H1 (cell line): ENCODE data around the gene SUCNR1. TPM values are rescaled to one million over a fixed set of nuclear protein-coding genes. Genes with fewer than 3 reads are reported as not detected.

Experiments used
- CTCF ChIA-PET: fragments of 300-600 bp; sonication (Branson Sonifier 250); formaldehyde crosslinking; loops from one replicate; lab custom pipeline; 2021; ENCODE audit not compliant: partially characterized antibody; lab: Charles Lee
- POLR2A ChIA-PET: fragments of 300-600 bp; sonication (Branson Sonifier 250); formaldehyde crosslinking; loops from one replicate; lab custom pipeline; 2021; ENCODE audit warnings: inconsistent platforms; ENCODE audit not compliant: partially characterized antibody; lab: Charles Lee
- DNase-seq, 2 experiments: peaks; one replicate each; pipeline versions ENCODE4 v3.0.0 to v3.0.0-alpha.2; 2010 to 2022; ENCODE audit warnings: low spot score in 2 of 2, low read depth in 1 of 2, mixed read lengths in 1 of 2
- FAIRE-seq: peaks from 2 replicates; lab custom pipeline; 2011; peaks lifted over from hg19 to GRCh38; lab: Jason Lieb, UNC
- H2AFZ ChIP-seq: 2 replicates; pipeline ENCODE4 v1.8.1; 2012; ENCODE audit warnings: low read length, inconsistent platforms
- H2AK5ac ChIP-seq: 2 replicates; pipeline ENCODE4 v1.6.1; 2013; ENCODE audit warnings: low read depth, low read length
- H2BK120ac ChIP-seq: replicated peaks from 2 replicates; pipeline ENCODE3; 2013; ENCODE audit warnings: low read depth, low read length, inconsistent platforms
- H2BK12ac ChIP-seq: 2 replicates; pipeline ENCODE4 v1.6.1; 2013; ENCODE audit warnings: low read depth, low read length
- H2BK15ac ChIP-seq: 2 replicates; pipeline ENCODE4 v1.6.1; 2013; ENCODE audit warnings: low read length
- H2BK20ac ChIP-seq: 2 replicates; pipeline ENCODE4 v1.6.1; 2013; ENCODE audit warnings: low read length
- H2BK5ac ChIP-seq: 2 replicates; pipeline ENCODE4 v1.6.1; 2013; ENCODE audit warnings: low read depth, low read length
- H3K14ac ChIP-seq: 2 replicates; pipeline ENCODE4 v1.6.1; 2013; ENCODE audit warnings: inconsistent platforms; ENCODE audit not compliant: insufficient read length
- H3K18ac ChIP-seq: 2 replicates; pipeline ENCODE4 v1.6.1; 2013; ENCODE audit warnings: low read length; ENCODE audit errors: extremely low read depth
- H3K23ac ChIP-seq: 2 replicates; pipeline ENCODE4 v1.6.1; 2013; ENCODE audit warnings: inconsistent platforms; ENCODE audit not compliant: insufficient read length
- H3K23me2 ChIP-seq: 2 replicates; pipeline ENCODE4 v1.6.1; 2013; ENCODE audit warnings: low read depth, low read length
- H3K27ac ChIP-seq: 2 replicates; pipeline ENCODE4 v1.6.1; 2011; ENCODE audit warnings: low read depth, low read length, inconsistent platforms
- H3K27me3 ChIP-seq, 4 experiments: replicated peaks in 1 of 4; 1 replicate in 1 of 4; 2 replicates in 3 of 4; pipeline versions ENCODE4 v1.6.1 to v1.8.1; 2011 to 2013; ENCODE audit warnings: low read length in 3 of 4, mild to moderate bottlenecking in 3 of 4, inconsistent platforms in 2 of 4, mixed read lengths in 2 of 4, moderate library complexity in 1 of 4; ENCODE audit not compliant: control insufficient read depth in 3 of 4, insufficient read depth in 3 of 4; ENCODE audit errors: extremely low read depth in 1 of 4
- H3K36me3 ChIP-seq, 4 experiments: 2 replicates each; pipeline versions ENCODE4 v1.6.1 to v1.8.1; 2011 to 2013; ENCODE audit warnings: mild to moderate bottlenecking in 4 of 4, low read length in 3 of 4, moderate library complexity in 2 of 4, control low read depth in 1 of 4, inconsistent platforms in 1 of 4; ENCODE audit not compliant: insufficient read depth in 4 of 4, control insufficient read depth in 2 of 4
- H3K4ac ChIP-seq: replicated peaks from 2 replicates; pipeline ENCODE3; 2013; ENCODE audit warnings: low read length, low read depth, mixed read lengths, inconsistent platforms; ENCODE audit not compliant: insufficient read length
- H3K4me1 ChIP-seq, 4 experiments: replicated peaks in 1 of 4; 1 replicate in 1 of 4; 2 replicates in 3 of 4; pipeline versions ENCODE4 v1.6.1 to v1.8.1; 2011 to 2013; ENCODE audit warnings: low read length in 3 of 4, inconsistent platforms in 2 of 4, mixed read lengths in 1 of 4; ENCODE audit not compliant: insufficient read depth in 4 of 4, control insufficient read depth in 3 of 4
- H3K4me2 ChIP-seq, 2 experiments: 2 replicates each; pipeline versions ENCODE4 v1.6.1 to v1.8.1; 2011 to 2013; ENCODE audit warnings: low read depth in 2 of 2, low read length in 2 of 2, control low read depth in 1 of 2, inconsistent platforms in 1 of 2, mild to moderate bottlenecking in 1 of 2; ENCODE audit not compliant: insufficient read depth in 1 of 2
- H3K4me3 ChIP-seq, 4 experiments: fragments of 200-600, 300-600 bp in 1 of 4; sonication (generic), shearing (Covaris generic), sonication (Bioruptor Twin) in 1 of 4; 2 replicates each; pipeline versions ENCODE4 v1.5.1 to v1.8.1; 2011 to 2016; ENCODE audit warnings: low read length in 4 of 4, low read depth in 3 of 4, control low read depth in 2 of 4, inconsistent platforms in 2 of 4, mild to moderate bottlenecking in 2 of 4, mixed read lengths in 1 of 4, moderate library complexity in 1 of 4; ENCODE audit not compliant: insufficient read depth in 2 of 4; ENCODE audit errors: extremely low read depth in 1 of 4
- H3K56ac ChIP-seq: replicated peaks from 2 replicates; pipeline ENCODE3; 2013; ENCODE audit warnings: low read depth, mild to moderate bottlenecking, mixed read lengths, low read length, inconsistent platforms; ENCODE audit not compliant: insufficient read length
- H3K79me1 ChIP-seq: 2 replicates; pipeline ENCODE4 v1.6.1; 2013; ENCODE audit warnings: low read depth, low read length, control low read depth
- H3K79me2 ChIP-seq, 2 experiments: 2 replicates each; pipeline versions ENCODE4 v1.6.1 to v1.8.1; 2012 to 2013; ENCODE audit warnings: low read length in 2 of 2, mild to moderate bottlenecking in 2 of 2, inconsistent platforms in 1 of 2; ENCODE audit not compliant: insufficient read depth in 2 of 2, control insufficient read depth in 1 of 2
- H3K9ac ChIP-seq, 4 experiments: replicated peaks in 1 of 4; 1 replicate in 1 of 4; 2 replicates in 3 of 4; pipeline versions ENCODE4 v1.6.1 to v1.8.1; 2011 to 2013; ENCODE audit warnings: low read depth in 3 of 4, low read length in 3 of 4, control low read depth in 2 of 4, mild to moderate bottlenecking in 2 of 4, moderate library complexity in 2 of 4, inconsistent platforms in 1 of 4; ENCODE audit errors: extremely low read depth in 1 of 4
- H3K9me3 ChIP-seq, 2 experiments: 2 replicates each; pipeline versions ENCODE4 v1.6.1 to v1.8.1; 2012 to 2013; ENCODE audit warnings: mild to moderate bottlenecking in 2 of 2, moderate library complexity in 2 of 2, control low read depth in 1 of 2, inconsistent platforms in 1 of 2, low read depth in 1 of 2, low read length in 1 of 2, mixed read lengths in 1 of 2; ENCODE audit not compliant: insufficient read depth in 2 of 2
- H4K20me1 ChIP-seq, 2 experiments: replicated peaks in 1 of 2; 2 replicates each; pipeline versions ENCODE3 to v1.8.1; 2011 to 2013; ENCODE audit warnings: inconsistent platforms in 2 of 2, low read length in 2 of 2, mild to moderate bottlenecking in 1 of 2; ENCODE audit not compliant: insufficient read depth in 2 of 2, control insufficient read depth in 1 of 2
- H4K5ac ChIP-seq: 2 replicates; pipeline ENCODE4 v1.6.1; 2013; ENCODE audit warnings: low read length, low read depth, mixed read lengths, inconsistent platforms; ENCODE audit not compliant: insufficient read length
- H4K8ac ChIP-seq: 2 replicates; pipeline ENCODE4 v1.8.0; 2013; ENCODE audit warnings: mild to moderate bottlenecking, moderate library complexity, low read length, inconsistent platforms; ENCODE audit not compliant: insufficient read depth; ENCODE audit errors: extremely low read depth
- H4K91ac ChIP-seq: replicated peaks from 2 replicates; pipeline ENCODE3; 2013; ENCODE audit warnings: low read length, mixed read lengths, inconsistent platforms; ENCODE audit not compliant: insufficient read length
- BACH1 ChIP-seq: IDR thresholded peaks from 2 replicates; pipeline ENCODE4 v1.6.1; 2012; ENCODE audit warnings: low read length, improper control_type of control experiment
- SP1 ChIP-seq: IDR thresholded peaks from 2 replicates; pipeline ENCODE4 v1.6.1; 2011; ENCODE audit warnings: low read depth, low read length
- WGBS, 2 experiments: shearing (Covaris generic) in 1 of 2; methylation state at CpG; one replicate each; pipeline versions ENCODE4 v1.1.6 to v1.1.7; 2013 to 2015; ENCODE audit warnings: low lambda C conversion rate in 2 of 2, mixed read lengths in 2 of 2, inconsistent platforms in 1 of 2, low coverage in 1 of 2, missing lambda C conversion rate in 1 of 2; ENCODE audit not compliant: insufficient replicate concordance in 2 of 2, insufficient coverage in 1 of 2, insufficient read length in 1 of 2; ENCODE audit errors: extremely low coverage in 1 of 2, missing lambda C conversion rate in 1 of 2; 5-methylcytosine and 5-hydroxymethylcytosine counted together
- polyA plus RNA-seq, 7 experiments: library from polyadenylated mRNA; depleted of rRNA in 3 of 7; stranded (reverse) in 5 of 7; unstranded in 2 of 7; fragments of >200 nt in 5 of 7; fragments of 200-250 nt in 2 of 7; gene quantifications; 1 replicate in 5 of 7; 2 replicates in 1 of 7; 4 replicates in 1 of 7; pipeline versions ENCODE4 v1.2.1 to v1.2.3, GENCODE V29; 2011 to 2013; ENCODE audit warnings: missing spikeins in 2 of 7, mixed read lengths in 2 of 7
- total RNA-seq: library from RNA; stranded (reverse); fragmentation: NEBNext Ultra II Directional; extraction: Animal tissue kit (Norgen Biotek cat#: 25700); gene quantifications from 2 replicates; pipeline ENCODE4 v1.2.1, GENCODE V29; 2021

Gene SUCNR1
- total and polyA plus RNA-seq, 2 of the 8 experiments (the other 6 are each of a cell fraction or from before 2014, with no cell fraction given): not detected

GRCh38 chr3:151912028-151912427 lies 38.6 kb downstream of the SUCNR1 start:
- Histone ChIP-seq H2BK20ac (no peak overlapping the region), H2BK12ac (no peak overlapping the region), H3K4me3 (no peak overlapping the region), H2AK5ac (no peak overlapping the region), H3K14ac (no peak overlapping the region), H3K27me3 (no peaks in the 10 kb centered on the region), H4K8ac (no peak overlapping the region), H3K9me3 (no peaks in the 10 kb centered on the region), H3K23ac (no peak overlapping the region), H3K4me1 (no peaks in the 10 kb centered on the region), H3K79me1 (no peaks in the 10 kb centered on the region), H3K27ac (no peak overlapping the region), H2BK5ac (no peak overlapping the region), H3K4me2 (no peak overlapping the region), H3K18ac (no peak overlapping the region), H2AFZ (no peak overlapping the region), H2BK15ac (no peak overlapping the region), H3K36me3 (no peaks in the 10 kb centered on the region), H4K5ac (no peak overlapping the region), H2BK120ac (no peak overlapping the region), H3K4ac (no peak overlapping the region), H3K79me2 (no peaks in the 10 kb centered on the region), H4K20me1 (no peaks in the 10 kb centered on the region), H3K56ac (no peak overlapping the region), H3K23me2 (no peaks in the 10 kb centered on the region), H3K9ac (no peak overlapping the region), H4K91ac (no peak overlapping the region)
- POLR2A ChIA-PET: no interaction called here
- no peak for FAIRE-seq
- CTCF ChIA-PET: interaction anchor here (1.0 kb wide), 1 partner anchor 468 kb away, joined by 4 read pairs; no protein-coding TSS in a partner anchor
- WGBS, 2 experiments: 83% methylated on average over 1 of the region's 1 CpG; no CpG with 5 or more reads in 1 of the 2 experiments
- DNase-seq: no peak
- TF ChIP-seq BACH1 (no peak), SP1 (no peak)
